GM10266 (cell line): Measurements from ENCODE around the gene ERCC4.
"Not testable (repeated sequence)": the region's sequence is repeated elsewhere in the genome, so short reads cannot be mapped to it uniquely, and the experiment has no call there.

Experiments
- DNase-seq: peaks from one replicate; pipeline ENCODE4 v3.0.0; 2012; ENCODE audit errors: extremely low spot score
- CTCF ChIP-seq: IDR thresholded peaks from 2 replicates; pipeline ENCODE4 v1.5.1; 2012; ENCODE audit warnings: mild to moderate bottlenecking, low read depth; ENCODE audit not compliant: control insufficient read depth, insufficient read depth; ENCODE audit errors: missing control alignments

The ERCC4 gene

DNA sequence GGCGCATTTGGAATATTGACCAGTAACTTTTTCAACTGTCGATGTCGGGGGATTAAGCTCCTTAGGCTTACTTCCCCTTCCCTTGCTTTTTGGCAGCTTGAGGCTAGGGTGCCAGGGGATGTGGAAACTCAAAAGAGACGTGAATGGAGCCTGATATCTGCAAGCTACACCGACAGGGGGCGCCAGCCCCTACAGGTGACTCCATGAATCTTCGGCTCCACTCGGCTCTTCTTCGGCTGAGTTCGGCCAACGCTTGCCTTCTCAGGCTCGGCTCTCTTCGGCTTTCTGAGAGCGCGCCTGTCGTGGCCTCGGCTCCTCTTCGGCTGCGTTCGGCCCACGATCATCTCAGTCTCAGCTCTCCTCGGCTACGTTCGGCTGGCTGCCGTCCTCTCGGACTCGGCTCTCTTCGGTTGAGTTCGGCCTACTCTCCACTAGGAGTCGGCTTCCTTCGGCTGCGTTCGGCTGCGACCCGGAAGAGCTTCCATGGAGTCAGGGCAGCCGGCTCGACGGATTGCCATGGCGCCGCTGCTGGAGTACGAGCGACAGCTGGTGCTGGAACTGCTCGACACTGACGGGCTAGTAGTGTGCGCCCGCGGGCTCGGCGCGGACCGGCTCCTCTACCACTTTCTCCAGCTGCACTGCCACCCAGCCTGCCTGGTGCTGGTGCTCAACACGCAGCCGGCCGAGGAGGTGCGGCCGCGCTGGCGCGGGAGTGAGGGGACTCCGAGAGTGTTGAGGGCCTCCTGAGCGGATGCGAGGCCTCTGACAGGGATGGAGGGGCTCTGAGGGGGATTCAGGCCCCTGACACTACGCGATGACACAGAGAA lies at the start of gene ERCC4:
TSS of gene ERCC4 (plus strand) at position 472 of the 827 bp plus-strand sequence. CDS start at position 484, 12 bp downstream.
- TF ChIP-seq CTCF = peak; percentile 87

DNA sequence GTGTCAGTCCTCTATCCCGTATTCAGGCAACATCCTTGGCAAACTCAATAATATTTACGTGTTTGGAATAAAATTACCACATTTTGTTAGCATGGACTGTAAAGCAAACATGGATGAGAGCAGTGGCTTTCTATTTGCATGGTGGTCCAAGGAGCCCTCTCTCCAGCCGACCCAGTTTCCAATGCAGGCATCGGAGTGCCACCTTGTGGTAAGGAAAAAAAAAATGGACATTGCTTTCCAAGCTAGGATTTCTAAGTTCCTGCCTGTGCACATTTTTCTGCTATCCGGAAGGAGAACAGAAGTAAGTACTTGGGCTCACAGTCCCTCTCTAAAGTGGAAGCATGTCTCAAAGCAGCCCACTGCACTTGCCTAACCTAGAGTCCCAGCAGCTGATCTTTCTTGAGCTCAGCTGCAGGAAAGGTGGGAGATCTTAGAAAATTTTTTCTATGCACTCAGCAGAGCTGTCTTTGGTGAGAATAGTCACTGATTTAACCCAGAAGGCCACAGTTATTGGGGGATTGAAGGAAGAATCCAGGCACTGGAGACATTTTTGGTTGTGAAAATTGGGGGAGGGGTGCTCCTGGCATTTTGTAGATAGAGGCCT lies 46.0 kb upstream of the ERCC4 start:
- peak; percentile 28 for TF ChIP-seq CTCF
- DNase-seq = peak; percentile 12

More for the DNA sequence above, at the start of gene ERCC4:
- peak; percentile 95 for DNase-seq

DNA sequence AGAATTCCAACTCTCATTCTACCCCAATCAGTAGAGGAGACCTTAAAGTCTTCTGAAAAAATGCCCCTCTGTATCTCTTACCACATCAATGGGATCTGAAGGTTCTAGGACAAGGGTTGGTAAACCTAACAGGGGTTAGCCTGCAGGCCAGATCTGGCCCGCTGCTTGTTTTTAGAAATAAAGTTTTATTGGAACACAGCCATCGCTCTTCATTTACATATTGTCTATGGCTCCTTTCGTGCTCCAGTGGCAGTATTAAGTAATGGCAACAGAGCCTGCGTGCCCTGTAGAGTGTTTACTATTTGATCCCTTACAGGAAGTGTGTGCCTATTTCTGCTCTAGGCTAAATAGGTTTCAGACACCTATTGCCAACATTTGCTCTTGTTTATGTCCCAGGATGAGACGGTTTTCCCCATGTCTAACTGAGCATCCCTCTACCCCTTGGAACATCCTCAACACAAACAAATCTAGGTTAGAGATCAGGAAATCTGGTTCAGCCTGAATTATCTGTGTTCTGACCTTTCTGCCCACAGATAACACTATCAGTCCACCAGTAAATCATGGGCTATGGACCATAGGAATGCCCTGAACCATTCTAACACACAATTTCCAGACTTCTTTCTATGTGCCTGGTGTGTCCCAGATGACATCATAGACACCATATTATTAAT lies 44.2 kb upstream of the ERCC4 start:
- TF ChIP-seq CTCF = no peak
- DNase-seq = no peak

DNA sequence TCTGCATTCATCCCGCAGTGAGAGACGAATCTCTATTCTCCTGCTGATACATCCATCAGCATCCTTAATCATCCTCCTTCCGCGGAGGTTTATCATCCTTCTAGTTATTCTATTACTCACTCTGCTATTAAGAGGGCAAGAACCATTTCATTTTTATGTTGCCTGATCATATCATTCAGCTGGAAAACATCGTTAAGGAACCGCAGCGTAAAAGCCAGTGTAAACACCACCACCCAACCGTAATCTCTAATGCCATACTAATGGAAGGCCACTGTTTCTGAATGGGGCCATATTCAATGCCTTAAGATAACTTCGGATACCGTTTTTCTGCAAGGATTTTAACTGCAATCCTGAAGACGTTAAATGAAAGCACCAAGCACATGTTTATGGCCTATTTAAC lies 36.7 kb upstream of the ERCC4 start:
- TF ChIP-seq CTCF = no peak
- DNase-seq = no peak

- no peak for DNase-seq
- no peak for TF ChIP-seq CTCF
These were observed 36.1 kb upstream of the ERCC4 start for GRCh38 chr16:13883881-13884280.

DNA sequence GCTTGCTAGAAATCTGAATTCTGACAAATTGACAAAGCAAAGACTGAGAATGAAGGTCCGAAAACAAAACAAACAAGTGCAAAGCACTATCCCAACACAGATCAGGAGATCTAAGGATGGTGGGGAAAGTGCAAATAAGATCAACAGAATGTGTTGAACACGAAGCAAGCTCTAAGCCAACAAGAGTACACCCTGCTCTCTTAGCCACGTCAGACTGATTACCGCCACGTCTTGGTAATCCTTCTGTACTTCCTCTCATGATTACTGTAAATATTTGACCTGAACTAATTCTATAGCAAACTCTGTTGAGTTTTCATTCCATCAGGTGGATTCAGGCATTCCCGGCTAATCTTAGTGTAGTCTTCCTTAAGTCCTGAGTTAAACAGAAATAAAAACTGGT lies 34.3 kb upstream of the ERCC4 start:
- no peak for DNase-seq
- TF ChIP-seq CTCF = no peak

DNA sequence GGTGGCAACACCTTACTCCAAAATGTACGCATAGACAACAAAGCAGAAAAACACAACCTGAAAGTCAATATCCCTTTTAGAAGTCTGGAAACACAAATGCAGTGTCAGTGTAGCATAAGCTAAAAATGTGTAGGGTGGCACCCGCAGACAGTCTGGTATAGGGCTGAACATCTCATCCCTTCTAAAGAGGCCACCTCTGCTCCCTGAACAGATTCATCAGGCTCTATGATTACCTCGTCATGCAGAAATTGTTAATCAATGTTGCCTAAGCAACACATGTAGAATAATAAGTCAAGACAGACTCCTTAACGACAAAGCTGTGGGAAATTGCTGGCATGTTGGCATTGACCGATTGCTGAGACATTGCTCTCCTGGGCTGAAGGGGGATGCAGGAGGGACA lies 33.3 kb upstream of the ERCC4 start:
- TF ChIP-seq CTCF = no peak
- DNase-seq = no peak

DNA sequence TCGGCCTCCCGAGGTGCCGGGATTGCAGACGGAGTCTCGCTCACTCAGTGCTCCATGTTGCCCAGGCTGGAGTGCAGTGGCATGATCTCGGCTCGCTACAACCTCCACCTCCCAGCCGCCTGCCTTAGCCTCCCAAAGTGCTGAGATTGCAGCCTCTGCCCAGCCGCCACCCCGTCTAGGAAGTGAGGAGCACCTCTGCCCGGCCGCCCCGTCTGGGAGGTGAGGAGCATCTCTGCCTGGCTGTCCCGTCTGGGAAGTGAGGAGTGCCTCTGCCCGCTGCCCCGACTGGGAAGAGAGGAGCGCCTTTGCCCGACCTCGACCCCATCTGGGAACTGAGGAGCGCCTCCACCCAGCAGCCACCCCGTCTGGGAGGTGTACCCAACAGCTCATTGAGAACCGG lies 30.6 kb upstream of the ERCC4 start:
- not testable (repeated sequence) for DNase-seq
